NCI-H82 treated with DMSO at 0.1 percent for 48 hours (cell line): ENCODE results near the gene PADI6.

ENCODE experiments used
- DNase-seq: peaks from one replicate; lab custom pipeline; 2025; ENCODE audit not compliant: unreplicated experiment; lab: John Stamatoyannopoulos, UW

PADI6 gene

GRCh38 chr1:17356387-17357026 is 15.5 kb upstream of the PADI6 start:
- no peak for DNase-seq

- no peak for DNase-seq
Measured at GRCh38 chr1:17358557-17358956, 13.4 kb upstream of the PADI6 start.

- no peak for DNase-seq
Measured at GRCh38 chr1:17359031-17359430, 13.0 kb upstream of the PADI6 start.

GRCh38 chr1:17359808-17360207 is 12.2 kb upstream of the PADI6 start:
- DNase-seq = no peak

- no peak for DNase-seq
Measured at GRCh38 chr1:17360272-17360956, 11.6 kb upstream of the PADI6 start.

- DNase-seq = no peak
Measured at GRCh38 chr1:17361687-17362086, 10.3 kb upstream of the PADI6 start.

- no peak for DNase-seq
Measured at GRCh38 chr1:17363351-17363750, 8.6 kb upstream of the PADI6 start.

GRCh38 chr1:17363771-17364170 is 8.2 kb upstream of the PADI6 start:
- DNase-seq = no peak

- DNase-seq = no peak
Measured at GRCh38 chr1:17365293-17365692, 6.7 kb upstream of the PADI6 start.

- no peak for DNase-seq
Measured at GRCh38 chr1:17369466-17369865, 2.5 kb upstream of the PADI6 start.

- no peak for DNase-seq
Measured at GRCh38 chr1:17370618-17371017, 1.4 kb upstream of the PADI6 start.

GRCh38 chr1:17372955-17373354 is 959 bp downstream of the PADI6 start:
- DNase-seq = no peak

- DNase-seq = no peak
Measured at GRCh38 chr1:17375651-17376050, 3.7 kb downstream of the PADI6 start.

GRCh38 chr1:17377325-17377953 is 5.4 kb downstream of the PADI6 start:
- DNase-seq = no peak

GRCh38 chr1:17381161-17381560 is 9.2 kb downstream of the PADI6 start:
- no peak for DNase-seq

GRCh38 chr1:17392199-17392740 is 20.3 kb downstream of the PADI6 start:
- DNase-seq = no peak

GRCh38 chr1:17393230-17393629 is 21.2 kb downstream of the PADI6 start:
- no peak for DNase-seq

- no peak for DNase-seq
Measured at GRCh38 chr1:17397910-17398695, 26.1 kb downstream of the PADI6 start.

GRCh38 chr1:17400725-17401341 is 28.8 kb downstream of the PADI6 start:
- no peak for DNase-seq

- DNase-seq = no peak
Measured at GRCh38 chr1:17401841-17402240, 29.8 kb downstream of the PADI6 start.

- no peak for DNase-seq
Measured at GRCh38 chr1:17403081-17403480, 31.1 kb downstream of the PADI6 start.
